Kidney (tissue), 14 donors: ENCODE measurements around the gene KLK12. TPM values are rescaled to one million over a fixed set of nuclear protein-coding genes. Genes with fewer than 3 reads are reported as not detected.

Experiments
- DNase-seq, 5 donors: peaks; one replicate each; pipeline ENCODE4 v3.0.0-alpha.2; 2013 to 2020
- FAIRE-seq: peaks from 2 replicates; lab custom pipeline; 2012; peaks lifted over from hg19 to GRCh38; lab: Jason Lieb, UNC
- H3K27ac ChIP-seq, 2 donors: one replicate each; pipeline ENCODE4 v1.7.0; 2013; ENCODE audit warnings: low read depth in 2 of 2, low read length in 2 of 2, inconsistent platforms in 1 of 2
- H3K27me3 ChIP-seq: one replicate; pipeline ENCODE4 v1.7.1; 2013; ENCODE audit warnings: low read length, inconsistent platforms; ENCODE audit not compliant: control insufficient read depth, insufficient read depth
- H3K36me3 ChIP-seq, 3 donors: one replicate each; pipeline versions ENCODE4 v1.7.0 to v1.7.1; 2013; ENCODE audit warnings: low read length in 3 of 3, control low read depth in 1 of 3, inconsistent platforms in 1 of 3; ENCODE audit not compliant: insufficient read depth in 3 of 3, control insufficient read depth in 2 of 3
- H3K4me1 ChIP-seq, 3 donors: one replicate each; pipeline versions ENCODE4 v1.7.0 to v1.7.1; 2013; ENCODE audit warnings: low read length in 3 of 3, inconsistent platforms in 1 of 3, low read depth in 1 of 3; ENCODE audit not compliant: control insufficient read depth in 2 of 3, insufficient read depth in 2 of 3
- H3K4me3 ChIP-seq, 3 donors: one replicate each; pipeline versions ENCODE4 v1.7.0 to v1.8.1; 2013; ENCODE audit warnings: low read length in 3 of 3, control low read depth in 1 of 3, inconsistent platforms in 1 of 3
- H3K9ac ChIP-seq, 3 donors: one replicate each; pipeline versions ENCODE4 v1.7.0 to v1.7.1; 2013; ENCODE audit warnings: low read length in 3 of 3, control low read depth in 1 of 3, inconsistent platforms in 1 of 3
- H3K9me3 ChIP-seq, 3 donors: one replicate each; pipeline versions ENCODE4 v1.7.0 to v1.7.1; 2013; ENCODE audit warnings: low read length in 3 of 3, control low read depth in 1 of 3, inconsistent platforms in 1 of 3; ENCODE audit not compliant: control insufficient read depth in 2 of 3, insufficient read depth in 1 of 3
- intact Hi-C: fragments of 100-400 bp; cut with DNase I; formaldehyde crosslinking; loops from one replicate; pipeline ENCODE4 v1.11.1; 2022
- polyA plus RNA-seq: library from polyadenylated mRNA; stranded (reverse); fragments of 350-450 nt; fragmentation: Illumina TruSeq; extraction: RNeasy Lipid Tissue Mini Kit (QIAGEN cat#74804); gene quantifications from one replicate; pipeline ENCODE4 v1.2.3, GENCODE V29; 2014; ENCODE audit warnings: low read depth, low replicate concordance; ENCODE audit not compliant: insufficient read depth
- total RNA-seq: library from RNA; stranded (reverse); fragmentation: NEBNext Ultra II Directional; extraction: Animal tissue kit (Norgen Biotek cat#: 25700); gene quantifications from one replicate; pipeline ENCODE4 v1.2.1, GENCODE V29; 2021
- TF ChIP-seq, protein P1 (sequence below): IDR thresholded peaks from 3 replicates; pipeline ENCODE4 v1.5.1; 2012; ENCODE audit warnings: mild to moderate bottlenecking, moderate library complexity, borderline replicate concordance; ENCODE audit not compliant: insufficient read depth; ENCODE audit errors: extremely low read depth
- donor health status: control.
- donor health status: control.
- donor health status: control.
- donor health status: control.
- donor health status: control.
- donor health status: DM: yes; HTN: yes; CAD: no.
- donor health status: Normal renal cell carcinoma (clear cell type).

Gene KLK12
- total and polyA plus RNA-seq, 2 donors from 2014 or later: not detected

DNA sequence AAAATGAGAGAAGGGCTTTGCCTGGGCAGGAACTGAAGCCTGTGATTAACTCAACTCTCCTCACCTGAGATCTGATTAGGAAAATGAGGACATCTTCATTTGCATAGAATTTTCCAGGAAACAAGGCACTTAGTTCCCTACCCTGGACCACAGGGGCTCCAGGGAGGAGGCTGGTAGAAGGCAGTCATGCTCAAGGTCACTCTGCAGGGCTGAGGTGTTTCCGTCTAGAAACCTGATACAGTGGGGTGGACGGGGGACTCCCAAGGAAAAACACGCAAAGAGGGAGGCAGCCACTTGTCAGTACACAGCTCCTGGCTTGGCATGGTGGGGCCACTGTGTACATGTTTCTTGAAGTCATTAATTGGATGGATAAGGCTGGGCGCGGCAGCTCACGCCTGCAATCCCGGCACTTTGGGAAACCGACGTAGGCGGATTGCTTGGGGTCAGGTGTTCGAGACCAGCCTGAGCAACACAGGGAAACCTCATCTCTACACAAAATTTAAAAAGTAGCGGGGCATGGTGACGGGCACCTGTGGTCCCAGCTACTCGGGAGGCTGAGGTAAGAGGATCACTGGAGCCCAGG, 41.9 kb upstream of the KLK12 start:
- H3K36me3 ChIP-seq: no peaks in the 10 kb centered on the region
- DNase-seq (peak in 3 of 5 donors; percentile 24 to 51 (median 29)), FAIRE-seq (no peak)
- H3K27ac ChIP-seq: no peak overlapping the region
- TF ChIP-seq, protein P1, sequence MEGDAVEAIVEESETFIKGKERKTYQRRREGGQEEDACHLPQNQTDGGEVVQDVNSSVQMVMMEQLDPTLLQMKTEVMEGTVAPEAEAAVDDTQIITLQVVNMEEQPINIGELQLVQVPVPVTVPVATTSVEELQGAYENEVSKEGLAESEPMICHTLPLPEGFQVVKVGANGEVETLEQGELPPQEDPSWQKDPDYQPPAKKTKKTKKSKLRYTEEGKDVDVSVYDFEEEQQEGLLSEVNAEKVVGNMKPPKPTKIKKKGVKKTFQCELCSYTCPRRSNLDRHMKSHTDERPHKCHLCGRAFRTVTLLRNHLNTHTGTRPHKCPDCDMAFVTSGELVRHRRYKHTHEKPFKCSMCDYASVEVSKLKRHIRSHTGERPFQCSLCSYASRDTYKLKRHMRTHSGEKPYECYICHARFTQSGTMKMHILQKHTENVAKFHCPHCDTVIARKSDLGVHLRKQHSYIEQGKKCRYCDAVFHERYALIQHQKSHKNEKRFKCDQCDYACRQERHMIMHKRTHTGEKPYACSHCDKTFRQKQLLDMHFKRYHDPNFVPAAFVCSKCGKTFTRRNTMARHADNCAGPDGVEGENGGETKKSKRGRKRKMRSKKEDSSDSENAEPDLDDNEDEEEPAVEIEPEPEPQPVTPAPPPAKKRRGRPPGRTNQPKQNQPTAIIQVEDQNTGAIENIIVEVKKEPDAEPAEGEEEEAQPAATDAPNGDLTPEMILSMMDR: no peak
- intact Hi-C loops: no loop called here
- no peaks in the 10 kb centered on the region for H3K4me1 ChIP-seq
- no peak overlapping the region for H3K9ac ChIP-seq
- no peak overlapping the region for H3K4me3 ChIP-seq
- no peaks in the 10 kb centered on the region for H3K27me3 ChIP-seq
- H3K9me3 ChIP-seq: peaks cover 0 to 6% (median 6%) of the 10 kb centered on the region in 3 donors

GRCh38 chr19:51075998-51076397, 41.2 kb upstream of the KLK12 start:
- intact Hi-C loops: no loop called here
- no peak for FAIRE-seq
- Histone ChIP-seq H3K27ac (no peak overlapping the region), H3K27me3 (no peaks in the 10 kb centered on the region), H3K9ac (no peak overlapping the region), H3K4me1 (no peaks in the 10 kb centered on the region), H3K36me3 (no peaks in the 10 kb centered on the region), H3K4me3 (no peak overlapping the region), H3K9me3 (peaks cover 0 to 6% (median 6%) of the 10 kb centered on the region in 3 donors)
- TF ChIP-seq, protein P1: no peak
- DNase-seq: no peak

DNA sequence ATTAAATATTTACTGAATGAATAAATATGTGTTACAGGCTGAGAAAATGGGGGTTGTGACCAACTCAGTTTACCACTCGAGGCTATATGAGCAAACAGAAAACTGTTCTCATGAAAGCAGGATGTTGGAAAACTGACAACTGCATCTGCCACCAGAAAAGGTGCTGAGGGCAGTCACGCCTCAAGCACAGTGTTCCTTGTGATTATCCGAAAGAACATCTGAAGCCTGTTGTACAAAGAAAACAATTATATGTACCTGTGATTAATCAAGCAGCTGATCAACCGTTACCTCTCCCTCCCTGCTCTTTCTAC, 36.2 kb upstream of the KLK12 start:
- H3K4me3 ChIP-seq: no peak overlapping the region
- no peak for DNase-seq
- H3K4me1 ChIP-seq: no peaks in the 10 kb centered on the region
- intact Hi-C loops: no loop called here
- peaks cover 0 to 6% (median 6%) of the 10 kb centered on the region in 3 donors for H3K9me3 ChIP-seq
- FAIRE-seq: no peak
- no peak overlapping the region for H3K9ac ChIP-seq
- H3K36me3 ChIP-seq: no peaks in the 10 kb centered on the region
- no peaks in the 10 kb centered on the region for H3K27me3 ChIP-seq
- no peak overlapping the region for H3K27ac ChIP-seq
- TF ChIP-seq, protein P1: no peak
